HEK293 (cell line): ENCODE data around the gene FRMD5.
A peak's percentile ranks its signal among the peaks of the same experiment; 100 is the strongest.

ENCODE experiments used
- GLI4 ChIP-seq: fragments of 450-650 bp; formaldehyde crosslinking; IDR thresholded peaks from 2 replicates; pipeline ENCODE4 v1.5.1; 2016; ENCODE audit warnings: missing biosample characterization, missing genetic modification characterization
- HOXD13 ChIP-seq: sonication (generic); formaldehyde crosslinking; IDR thresholded peaks from 2 replicates; pipeline ENCODE4 v1.8.0; 2022; ENCODE audit warnings: missing genetic modification reagents, borderline replicate concordance
- TRIM28 ChIP-seq: IDR thresholded peaks from 2 replicates; pipeline ENCODE4 v1.6.1; 2011; ENCODE audit warnings: low read length, control low read depth, borderline replicate concordance
- ZBTB8A ChIP-seq: fragments of 450-650 bp; formaldehyde crosslinking; IDR thresholded peaks from 2 replicates; pipeline ENCODE4 v1.5.1; 2016; ENCODE audit warnings: missing biosample characterization, missing genetic modification characterization
- ZNF214 ChIP-seq: fragments of 450-650 bp; formaldehyde crosslinking; IDR thresholded peaks from 2 replicates; pipeline ENCODE4 v1.5.1; 2017; ENCODE audit warnings: missing biosample characterization, mild to moderate bottlenecking, missing genetic modification characterization, borderline replicate concordance
- ZNF239 ChIP-seq: fragments of 450-650 bp; formaldehyde crosslinking; IDR thresholded peaks from 2 replicates; pipeline ENCODE4 v1.5.1; 2016; ENCODE audit warnings: missing biosample characterization, missing genetic modification characterization
- ZNF248 ChIP-seq: fragments of 450-650 bp; formaldehyde crosslinking; IDR thresholded peaks from 2 replicates; pipeline ENCODE4 v1.5.1; 2017; ENCODE audit warnings: missing biosample characterization, missing genetic modification characterization
- ZNF302 ChIP-seq: fragments of 450-650 bp; formaldehyde crosslinking; IDR thresholded peaks from 2 replicates; pipeline ENCODE4 v1.5.1; 2016; ENCODE audit warnings: missing biosample characterization, missing genetic modification characterization, low read depth
- ZNF473 ChIP-seq: fragments of 450-650 bp; formaldehyde crosslinking; IDR thresholded peaks from 2 replicates; pipeline ENCODE4 v1.5.1; 2017; ENCODE audit warnings: missing biosample characterization, missing genetic modification characterization
- ZNF48 ChIP-seq: fragments of 450-650 bp; formaldehyde crosslinking; IDR thresholded peaks from 2 replicates; pipeline ENCODE4 v1.5.1; 2016; ENCODE audit warnings: missing biosample characterization, missing genetic modification characterization
- ZNF530 ChIP-seq: fragments of 450-650 bp; formaldehyde crosslinking; IDR thresholded peaks from 2 replicates; pipeline ENCODE4 v1.5.1; 2016; ENCODE audit warnings: low read depth, missing biosample characterization, missing genetic modification characterization
- ZNF558 ChIP-seq: fragments of 450-650 bp; formaldehyde crosslinking; IDR thresholded peaks from 2 replicates; pipeline ENCODE4 v1.5.1; 2016; ENCODE audit warnings: missing biosample characterization, missing genetic modification characterization
- ZNF596 ChIP-seq: fragments of 450-650 bp; IDR thresholded peaks from 2 replicates; pipeline ENCODE4 v1.5.0; 2018; ENCODE audit warnings: missing biosample characterization, mild to moderate bottlenecking, missing genetic modification characterization, moderate library complexity
- ZNF629 ChIP-seq: fragments of 450-650 bp; formaldehyde crosslinking; IDR thresholded peaks from 2 replicates; pipeline ENCODE4 v1.5.1; 2017; ENCODE audit warnings: missing biosample characterization, missing genetic modification characterization
- ZNF664 ChIP-seq: fragments of 450-650 bp; formaldehyde crosslinking; IDR thresholded peaks from 2 replicates; pipeline ENCODE4 v1.5.1; 2016; ENCODE audit warnings: missing biosample characterization, missing genetic modification characterization
- ZNF670 ChIP-seq: fragments of 450-650 bp; formaldehyde crosslinking; IDR thresholded peaks from 2 replicates; pipeline ENCODE4 v1.5.1; 2016; ENCODE audit warnings: missing biosample characterization, missing genetic modification characterization, low read depth
- ZNF777 ChIP-seq: fragments of 450-650 bp; formaldehyde crosslinking; IDR thresholded peaks from 2 replicates; pipeline ENCODE4 v1.5.1; 2017; ENCODE audit warnings: missing biosample characterization, missing genetic modification characterization, borderline replicate concordance
- ZNF785 ChIP-seq: fragments of 450-650 bp; formaldehyde crosslinking; IDR thresholded peaks from 2 replicates; pipeline ENCODE4 v1.5.1; 2016; ENCODE audit warnings: missing biosample characterization, missing genetic modification characterization
- ZSCAN23 ChIP-seq: fragments of 450-650 bp; formaldehyde crosslinking; IDR thresholded peaks from 2 replicates; pipeline ENCODE4 v1.5.1; 2016; ENCODE audit warnings: missing biosample characterization, missing genetic modification characterization
- TF ChIP-seq, protein P1 (sequence below): fragments of 450-650 bp; formaldehyde crosslinking; IDR thresholded peaks from 2 replicates; pipeline ENCODE4 v1.5.1; 2016; ENCODE audit warnings: missing biosample characterization, missing genetic modification characterization
- TF ChIP-seq, protein P2 (sequence below): fragments of 450-650 bp; formaldehyde crosslinking; IDR thresholded peaks from 2 replicates; pipeline ENCODE4 v1.5.1; 2017; ENCODE audit warnings: missing biosample characterization, missing genetic modification characterization
- TF ChIP-seq, protein P3 (sequence below): fragments of 450-650 bp; formaldehyde crosslinking; IDR thresholded peaks from 2 replicates; pipeline ENCODE4 v1.5.1; 2016; ENCODE audit warnings: missing biosample characterization, missing genetic modification characterization
- TF ChIP-seq, protein P4 (sequence below): fragments of 450-650 bp; formaldehyde crosslinking; IDR thresholded peaks from 2 replicates; pipeline ENCODE4 v1.5.1; 2016; ENCODE audit warnings: missing biosample characterization, missing genetic modification characterization
- TF ChIP-seq, protein P5 (sequence below): fragments of 450-650 bp; formaldehyde crosslinking; IDR thresholded peaks from 2 replicates; pipeline ENCODE4 v1.5.1; 2016; ENCODE audit warnings: missing biosample characterization, missing genetic modification characterization
- TF ChIP-seq, protein P6 (sequence below): fragments of 450-650 bp; formaldehyde crosslinking; IDR thresholded peaks from 2 replicates; pipeline ENCODE4 v1.5.1; 2017; ENCODE audit warnings: missing biosample characterization, missing genetic modification characterization
- TF ChIP-seq, protein P7 (sequence below): fragments of 450-650 bp; formaldehyde crosslinking; IDR thresholded peaks from 2 replicates; pipeline ENCODE4 v1.5.1; 2016; ENCODE audit warnings: missing biosample characterization, missing genetic modification characterization
- TF ChIP-seq, protein P8 (sequence below): fragments of 450-650 bp; formaldehyde crosslinking; IDR thresholded peaks from 2 replicates; pipeline ENCODE4; 2016; ENCODE audit warnings: missing biosample characterization, missing genetic modification characterization

FRMD5 gene

DNA sequence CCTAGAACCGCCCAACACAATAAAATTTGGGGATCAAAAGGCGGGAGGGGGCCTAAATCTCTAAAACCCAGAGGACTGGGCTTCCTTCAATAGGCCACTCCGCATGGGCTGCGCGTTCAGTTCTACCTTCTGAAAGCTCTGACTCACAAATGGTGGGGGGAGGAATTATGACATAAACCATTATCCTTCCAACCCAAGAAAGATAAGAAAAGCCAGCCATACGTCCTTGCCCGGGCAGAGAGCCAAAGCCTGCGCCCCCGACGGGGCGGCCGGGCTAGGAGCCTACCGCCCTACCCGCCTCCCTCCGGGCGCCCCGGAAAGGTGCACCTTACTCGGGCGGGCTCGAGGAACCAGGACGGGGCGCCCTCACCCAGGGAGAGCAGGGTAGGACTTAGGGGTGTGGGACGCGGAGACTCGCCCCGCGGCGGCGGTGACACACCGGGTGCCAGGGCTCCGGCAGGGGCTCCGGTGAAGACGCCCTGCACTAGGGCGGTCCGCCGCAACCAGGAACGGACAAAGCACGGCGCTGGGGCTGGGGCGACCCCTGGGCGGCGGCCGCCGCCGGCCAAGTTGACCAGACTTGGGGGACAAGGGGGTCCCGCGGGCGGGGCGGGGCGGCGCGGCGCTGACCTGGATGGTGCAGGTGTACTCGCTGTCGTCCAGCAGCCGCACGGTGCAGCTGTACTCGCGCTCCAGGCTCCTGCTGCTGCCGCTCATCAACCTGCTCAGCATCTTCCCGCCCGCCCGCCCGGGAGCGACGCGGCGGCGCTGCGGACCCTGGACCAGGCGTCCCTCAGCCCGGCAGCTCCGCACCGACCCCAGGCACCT lies 534 bp downstream of the FRMD5 start (continued):
- no peak for TF ChIP-seq ZNF530 (tag by site-specific recombination)
- TF ChIP-seq, protein P1, sequence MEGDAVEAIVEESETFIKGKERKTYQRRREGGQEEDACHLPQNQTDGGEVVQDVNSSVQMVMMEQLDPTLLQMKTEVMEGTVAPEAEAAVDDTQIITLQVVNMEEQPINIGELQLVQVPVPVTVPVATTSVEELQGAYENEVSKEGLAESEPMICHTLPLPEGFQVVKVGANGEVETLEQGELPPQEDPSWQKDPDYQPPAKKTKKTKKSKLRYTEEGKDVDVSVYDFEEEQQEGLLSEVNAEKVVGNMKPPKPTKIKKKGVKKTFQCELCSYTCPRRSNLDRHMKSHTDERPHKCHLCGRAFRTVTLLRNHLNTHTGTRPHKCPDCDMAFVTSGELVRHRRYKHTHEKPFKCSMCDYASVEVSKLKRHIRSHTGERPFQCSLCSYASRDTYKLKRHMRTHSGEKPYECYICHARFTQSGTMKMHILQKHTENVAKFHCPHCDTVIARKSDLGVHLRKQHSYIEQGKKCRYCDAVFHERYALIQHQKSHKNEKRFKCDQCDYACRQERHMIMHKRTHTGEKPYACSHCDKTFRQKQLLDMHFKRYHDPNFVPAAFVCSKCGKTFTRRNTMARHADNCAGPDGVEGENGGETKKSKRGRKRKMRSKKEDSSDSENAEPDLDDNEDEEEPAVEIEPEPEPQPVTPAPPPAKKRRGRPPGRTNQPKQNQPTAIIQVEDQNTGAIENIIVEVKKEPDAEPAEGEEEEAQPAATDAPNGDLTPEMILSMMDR (tag by site-specific recombination), result peak; percentile 79
- TF ChIP-seq ZNF596 (tag by site-specific recombination), result peak; percentile 71
- TF ChIP-seq, protein P2, sequence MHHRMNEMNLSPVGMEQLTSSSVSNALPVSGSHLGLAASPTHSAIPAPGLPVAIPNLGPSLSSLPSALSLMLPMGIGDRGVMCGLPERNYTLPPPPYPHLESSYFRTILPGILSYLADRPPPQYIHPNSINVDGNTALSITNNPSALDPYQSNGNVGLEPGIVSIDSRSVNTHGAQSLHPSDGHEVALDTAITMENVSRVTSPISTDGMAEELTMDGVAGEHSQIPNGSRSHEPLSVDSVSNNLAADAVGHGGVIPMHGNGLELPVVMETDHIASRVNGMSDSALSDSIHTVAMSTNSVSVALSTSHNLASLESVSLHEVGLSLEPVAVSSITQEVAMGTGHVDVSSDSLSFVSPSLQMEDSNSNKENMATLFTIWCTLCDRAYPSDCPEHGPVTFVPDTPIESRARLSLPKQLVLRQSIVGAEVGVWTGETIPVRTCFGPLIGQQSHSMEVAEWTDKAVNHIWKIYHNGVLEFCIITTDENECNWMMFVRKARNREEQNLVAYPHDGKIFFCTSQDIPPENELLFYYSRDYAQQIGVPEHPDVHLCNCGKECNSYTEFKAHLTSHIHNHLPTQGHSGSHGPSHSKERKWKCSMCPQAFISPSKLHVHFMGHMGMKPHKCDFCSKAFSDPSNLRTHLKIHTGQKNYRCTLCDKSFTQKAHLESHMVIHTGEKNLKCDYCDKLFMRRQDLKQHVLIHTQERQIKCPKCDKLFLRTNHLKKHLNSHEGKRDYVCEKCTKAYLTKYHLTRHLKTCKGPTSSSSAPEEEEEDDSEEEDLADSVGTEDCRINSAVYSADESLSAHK (tag by site-specific recombination), result no peak
- TF ChIP-seq ZNF629 (tag by site-specific recombination), result peak; percentile 89
- peak; percentile 92 for TF ChIP-seq ZNF777 (tag by site-specific recombination)
- peak; percentile 100 for TF ChIP-seq ZBTB8A (tag by site-specific recombination)
- TF ChIP-seq, protein P3, sequence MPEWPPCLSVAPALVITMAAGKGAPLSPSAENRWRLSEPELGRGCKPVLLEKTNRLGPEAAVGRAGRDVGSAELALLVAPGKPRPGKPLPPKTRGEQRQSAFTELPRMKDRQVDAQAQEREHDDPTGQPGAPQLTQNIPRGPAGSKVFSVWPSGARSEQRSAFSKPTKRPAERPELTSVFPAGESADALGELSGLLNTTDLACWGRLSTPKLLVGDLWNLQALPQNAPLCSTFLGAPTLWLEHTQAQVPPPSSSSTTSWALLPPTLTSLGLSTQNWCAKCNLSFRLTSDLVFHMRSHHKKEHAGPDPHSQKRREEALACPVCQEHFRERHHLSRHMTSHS (tag by site-specific recombination), result no peak
- TF ChIP-seq HOXD13 (CRISPR knock-in tag), result no peak
- no peak for TF ChIP-seq ZNF239
- TF ChIP-seq ZNF248 (tag by site-specific recombination), result no peak
- TF ChIP-seq, protein P4, sequence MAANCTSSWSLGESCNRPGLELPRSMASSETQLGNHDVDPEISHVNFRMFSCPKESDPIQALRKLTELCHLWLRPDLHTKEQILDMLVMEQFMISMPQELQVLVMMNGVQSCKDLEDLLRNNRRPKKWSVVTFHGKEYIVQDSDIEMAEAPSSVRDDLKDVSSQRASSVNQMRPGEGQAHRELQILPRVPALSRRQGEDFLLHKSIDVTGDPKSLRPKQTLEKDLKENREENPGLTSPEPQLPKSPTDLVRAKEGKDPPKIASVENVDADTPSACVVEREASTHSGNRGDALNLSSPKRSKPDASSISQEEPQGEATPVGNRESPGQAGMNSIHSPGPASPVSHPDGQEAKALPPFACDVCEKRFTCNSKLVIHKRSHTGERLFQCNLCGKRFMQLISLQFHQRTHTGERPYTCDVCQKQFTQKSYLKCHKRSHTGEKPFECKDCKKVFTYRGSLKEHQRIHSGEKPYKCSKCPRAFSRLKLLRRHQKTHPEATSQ (tag by site-specific recombination), result peak; percentile 76; the same call in 1 of the 2 replicates
- TF ChIP-seq, protein P5, sequence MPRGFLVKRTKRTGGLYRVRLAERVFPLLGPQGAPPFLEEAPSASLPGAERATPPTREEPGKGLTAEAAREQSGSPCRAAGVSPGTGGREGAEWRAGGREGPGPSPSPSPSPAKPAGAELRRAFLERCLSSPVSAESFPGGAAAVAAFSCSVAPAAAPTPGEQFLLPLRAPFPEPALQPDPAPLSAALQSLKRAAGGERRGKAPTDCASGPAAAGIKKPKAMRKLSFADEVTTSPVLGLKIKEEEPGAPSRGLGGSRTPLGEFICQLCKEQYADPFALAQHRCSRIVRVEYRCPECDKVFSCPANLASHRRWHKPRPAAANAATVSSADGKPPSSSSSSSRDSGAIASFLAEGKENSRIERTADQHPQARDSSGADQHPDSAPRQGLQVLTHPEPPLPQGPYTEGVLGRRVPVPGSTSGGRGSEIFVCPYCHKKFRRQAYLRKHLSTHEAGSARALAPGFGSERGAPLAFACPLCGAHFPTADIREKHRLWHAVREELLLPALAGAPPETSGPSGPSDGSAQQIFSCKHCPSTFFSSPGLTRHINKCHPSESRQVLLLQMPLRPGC (tag by site-specific recombination), result 0 out of 2 replicates have a peak, but pooled peaks have one; percentile 24
- TF ChIP-seq GLI4 (tag by site-specific recombination), result no peak
- TF ChIP-seq, protein P6, sequence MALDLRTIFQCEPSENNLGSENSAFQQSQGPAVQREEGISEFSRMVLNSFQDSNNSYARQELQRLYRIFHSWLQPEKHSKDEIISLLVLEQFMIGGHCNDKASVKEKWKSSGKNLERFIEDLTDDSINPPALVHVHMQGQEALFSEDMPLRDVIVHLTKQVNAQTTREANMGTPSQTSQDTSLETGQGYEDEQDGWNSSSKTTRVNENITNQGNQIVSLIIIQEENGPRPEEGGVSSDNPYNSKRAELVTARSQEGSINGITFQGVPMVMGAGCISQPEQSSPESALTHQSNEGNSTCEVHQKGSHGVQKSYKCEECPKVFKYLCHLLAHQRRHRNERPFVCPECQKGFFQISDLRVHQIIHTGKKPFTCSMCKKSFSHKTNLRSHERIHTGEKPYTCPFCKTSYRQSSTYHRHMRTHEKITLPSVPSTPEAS, result no peak
- TF ChIP-seq ZNF302 (tag by site-specific recombination), result no peak
- no peak for TF ChIP-seq ZNF785 (tag by site-specific recombination)
- TF ChIP-seq, protein P7, sequence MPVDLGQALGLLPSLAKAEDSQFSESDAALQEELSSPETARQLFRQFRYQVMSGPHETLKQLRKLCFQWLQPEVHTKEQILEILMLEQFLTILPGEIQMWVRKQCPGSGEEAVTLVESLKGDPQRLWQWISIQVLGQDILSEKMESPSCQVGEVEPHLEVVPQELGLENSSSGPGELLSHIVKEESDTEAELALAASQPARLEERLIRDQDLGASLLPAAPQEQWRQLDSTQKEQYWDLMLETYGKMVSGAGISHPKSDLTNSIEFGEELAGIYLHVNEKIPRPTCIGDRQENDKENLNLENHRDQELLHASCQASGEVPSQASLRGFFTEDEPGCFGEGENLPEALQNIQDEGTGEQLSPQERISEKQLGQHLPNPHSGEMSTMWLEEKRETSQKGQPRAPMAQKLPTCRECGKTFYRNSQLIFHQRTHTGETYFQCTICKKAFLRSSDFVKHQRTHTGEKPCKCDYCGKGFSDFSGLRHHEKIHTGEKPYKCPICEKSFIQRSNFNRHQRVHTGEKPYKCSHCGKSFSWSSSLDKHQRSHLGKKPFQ (tag by site-specific recombination), result no peak
- TF ChIP-seq ZNF48, result no peak
- no peak for TF ChIP-seq ZNF473 (tag by site-specific recombination)
- TF ChIP-seq ZNF214 (tag by site-specific recombination), result no peak
- no peak for TF ChIP-seq ZNF670 (tag by site-specific recombination)
- TF ChIP-seq ZNF664 (tag by site-specific recombination), result peak; percentile 56; the same call in 1 of the 2 replicates
- no peak for TF ChIP-seq TRIM28
- no peak for TF ChIP-seq ZNF558 (tag by site-specific recombination)
- TF ChIP-seq, protein P8, sequence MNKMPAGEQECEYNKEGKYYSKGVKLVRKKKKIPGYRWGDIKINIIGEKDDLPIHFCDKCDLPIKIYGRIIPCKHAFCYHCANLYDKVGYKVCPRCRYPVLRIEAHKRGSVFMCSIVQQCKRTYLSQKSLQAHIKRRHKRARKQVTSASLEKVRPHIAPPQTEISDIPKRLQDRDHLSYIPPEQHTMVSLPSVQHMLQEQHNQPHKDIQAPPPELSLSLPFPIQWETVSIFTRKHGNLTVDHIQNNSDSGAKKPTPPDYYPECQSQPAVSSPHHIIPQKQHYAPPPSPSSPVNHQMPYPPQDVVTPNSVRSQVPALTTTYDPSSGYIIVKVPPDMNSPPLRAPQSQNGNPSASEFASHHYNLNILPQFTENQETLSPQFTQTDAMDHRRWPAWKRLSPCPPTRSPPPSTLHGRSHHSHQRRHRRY (tag by site-specific recombination), result no peak
- TF ChIP-seq ZSCAN23 (tag by site-specific recombination), result no peak
